Spleen (tissue), 11 donors: ENCODE results near the gene TBX20. TPM values are rescaled to one million over a fixed set of nuclear protein-coding genes. Genes with fewer than 3 reads are reported as not detected.
"Not testable (repeated sequence)": the region's sequence is repeated elsewhere in the genome, so short reads cannot be mapped to it uniquely, and the experiment has no call there.

ENCODE experiments used
- DNase-seq: peaks from one replicate; pipeline ENCODE4 v3.0.0-alpha.2; 2020
- H3K27ac ChIP-seq, 8 donors: fragments of 200-600 bp; sonication (generic) in 7 of 8; 1 replicate in 4 of 8; 2 replicates in 4 of 8; pipeline versions ENCODE4 v1.5.0 to v1.8.0; 2016 to 2021; ENCODE audit warnings: inconsistent platforms in 4 of 8, mild to moderate bottlenecking in 4 of 8, moderate library complexity in 1 of 8
- H3K27me3 ChIP-seq, 7 donors: fragments of 200-600 bp; sonication (generic) in 6 of 7; replicated peaks in 1 of 7; 1 replicate in 4 of 7; 2 replicates in 3 of 7; pipeline versions ENCODE4 v1.5.0 to v1.8.0; 2016 to 2021; ENCODE audit warnings: inconsistent platforms in 3 of 7, mild to moderate bottlenecking in 1 of 7
- H3K36me3 ChIP-seq, 6 donors: fragments of 200-600 bp; sonication (generic) in 5 of 6; 1 replicate in 4 of 6; 2 replicates in 2 of 6; pipeline versions ENCODE4 v1.5.0 to v1.8.0; 2016 to 2021; ENCODE audit warnings: inconsistent platforms in 2 of 6
- H3K4me1 ChIP-seq, 6 donors: fragments of 200-600 bp; sonication (generic) in 5 of 6; 1 replicate in 3 of 6; 2 replicates in 3 of 6; pipeline versions ENCODE4 v1.5.0 to v1.8.0; 2016 to 2021; ENCODE audit warnings: inconsistent platforms in 3 of 6
- H3K4me3 ChIP-seq, 8 donors: fragments of 200-600 bp; sonication (generic) in 7 of 8; 1 replicate in 4 of 8; 2 replicates in 4 of 8; pipeline versions ENCODE4 v1.5.0 to v1.8.0; 2016 to 2021; ENCODE audit warnings: inconsistent platforms in 4 of 8, mild to moderate bottlenecking in 4 of 8, moderate library complexity in 2 of 8
- H3K9me3 ChIP-seq, 8 donors: fragments of 200-600 bp; sonication (generic) in 7 of 8; 1 replicate in 4 of 8; 2 replicates in 4 of 8; pipeline versions ENCODE4 v1.5.0 to v1.8.0; 2016 to 2021; ENCODE audit warnings: inconsistent platforms in 4 of 8
- POLR2A ChIP-seq, 3 donors: fragments of 450-650 bp; IDR thresholded peaks; one replicate each; pipeline ENCODE4 v1.5.1; 2017; ENCODE audit warnings: antibody characterized with exemption in 3 of 3, mild to moderate bottlenecking in 1 of 3
- POLR2AphosphoS5 ChIP-seq, 3 donors: sonication (generic); formaldehyde crosslinking; IDR thresholded peaks; one replicate each; pipeline ENCODE4 v1.5.1; 2017; ENCODE audit warnings: antibody characterized with exemption in 3 of 3
- WGBS, 5 donors: extraction: QIAGEN DNeasy Blood & Tissue Kit in 3 of 5; methylation state at CpG; one replicate each; pipeline versions ENCODE4 v1.1.5 to v1.1.7; 2013 to 2018; 5-methylcytosine and 5-hydroxymethylcytosine counted together
- intact Hi-C: fragments of 100-400 bp; cut with DNase I; formaldehyde crosslinking; loops from one replicate; pipeline ENCODE4 v1.15.0; 2023; ENCODE audit warnings: low total_unique reads
- polyA plus RNA-seq, 3 donors: library from polyadenylated mRNA; stranded (reverse); fragments of 200-250 nt; gene quantifications; one replicate each; pipeline ENCODE4 v1.2.1, GENCODE V29; 2013
- total RNA-seq, 7 donors: library from RNA; depleted of rRNA in 3 of 7; stranded (reverse); fragments of >200 nt in 3 of 7; fragmentation: NEBNext Ultra II Directional in 4 of 7; extraction: Animal tissue kit (Norgen Biotek cat#: 25700) in 4 of 7; gene quantifications; one replicate each; pipeline versions ENCODE4 v1.1.0 to v1.2.1, GENCODE V29; 2016 to 2021
- TF ChIP-seq, protein P1 (sequence below), 11 experiments: fragments of 200-600 bp in 7 of 11; fragments of 450-650 bp in 4 of 11; sonication (generic) in 4 of 11; IDR thresholded peaks in 8 of 11; conservative IDR thresholded peaks in 3 of 11; 1 replicate in 7 of 11; 2 replicates in 4 of 11; pipeline versions ENCODE4 v1.4.0 to v1.8.0; 2016 to 2021; ENCODE audit warnings: antibody characterized with exemption in 11 of 11, inconsistent platforms in 4 of 11, mild to moderate bottlenecking in 1 of 11
- donor health status: healthy with polysubstance abuse.
- donor health status: DM: no; HTN: no; CAD: no; lungs with moderate emphysema.
- donor health status: DM: no; HTN: no; CAD: no.
- donor health status: Bipolar disorder and iron deficiency.
- donor health status: healthy.
- donor health status: DM: no; HTN: no; CAD: no.
- donor health status: DM: yes; HTN: yes; CAD: no.

The TBX20 gene
- total and polyA plus RNA-seq, 10 donors, result not detected

DNA sequence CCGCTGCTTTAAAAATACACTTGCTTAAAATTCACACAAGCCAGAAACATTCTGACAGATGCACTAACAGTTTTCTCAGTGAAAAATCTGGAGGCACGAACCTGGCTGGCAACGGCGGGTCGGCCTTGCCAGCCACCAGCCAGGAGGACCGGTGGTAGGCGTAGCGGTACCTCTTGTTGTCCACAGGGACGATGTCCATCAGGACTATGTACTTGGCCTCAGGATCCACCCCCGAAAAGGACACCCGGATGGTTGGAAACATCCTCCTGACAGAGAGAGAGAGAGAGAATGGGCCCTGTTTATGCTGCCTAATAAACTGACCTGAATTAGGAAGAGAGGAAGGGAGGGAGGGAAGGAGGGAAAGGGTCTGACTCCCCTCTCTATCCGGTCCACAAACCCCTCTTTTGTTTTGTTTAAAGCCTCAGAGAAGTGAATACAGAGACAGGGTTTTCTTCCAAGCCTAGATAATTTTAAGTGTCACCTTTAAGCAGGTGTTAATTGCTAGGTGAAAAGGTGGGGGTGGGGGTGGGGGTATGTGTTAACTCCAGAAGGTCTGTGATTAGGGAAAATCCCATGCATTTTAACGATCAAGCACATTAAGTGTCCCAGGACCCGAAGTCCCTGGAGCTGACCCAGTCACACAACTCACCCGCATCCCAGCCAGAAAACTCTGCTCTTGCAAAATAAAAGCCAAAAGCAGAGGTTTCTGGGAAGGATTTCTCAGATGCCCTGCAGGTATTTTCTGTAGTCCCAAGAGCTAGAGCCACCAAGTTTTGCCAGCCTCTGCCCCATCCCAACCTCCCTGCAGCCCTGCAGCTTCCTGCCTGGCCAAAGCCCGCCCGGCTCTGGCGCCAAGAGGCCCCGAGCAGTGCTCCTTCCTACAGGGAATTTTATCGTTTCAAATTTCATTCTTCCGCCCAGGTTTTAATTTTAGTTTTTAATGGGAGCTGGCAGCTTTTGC, 5.0 kb downstream of the TBX20 start:
- no peaks in the 10 kb centered on the region for H3K36me3 ChIP-seq
- no peak for DNase-seq
- intact Hi-C loops, result no loop called here

DNA sequence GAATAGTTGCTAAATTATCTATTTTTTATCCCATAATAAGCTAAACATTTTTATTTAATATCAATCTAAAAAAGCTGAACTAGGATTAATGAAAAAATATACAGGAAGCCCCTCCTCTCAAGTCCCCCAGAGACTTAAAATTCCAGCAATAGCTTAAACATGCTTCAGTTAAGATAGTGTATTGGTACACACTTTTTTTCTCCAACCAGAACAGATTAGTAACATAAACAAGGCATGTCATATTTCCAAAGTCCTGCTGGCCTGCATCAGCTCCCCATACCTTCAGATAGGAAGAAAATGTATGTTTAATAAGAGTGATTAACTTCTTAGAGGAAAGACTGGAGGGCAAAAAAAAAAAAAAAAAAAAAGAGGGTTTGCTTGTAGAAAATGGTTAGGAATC, 7.1 kb downstream of the TBX20 start:
- intact Hi-C loops, result no loop called here
- no peaks in the 10 kb centered on the region for H3K9me3 ChIP-seq
- no peak for DNase-seq
- H3K4me1 ChIP-seq, result peaks cover 0 to 6% (median 0%) of the 10 kb centered on the region in 6 donors
- TF ChIP-seq, protein P1, sequence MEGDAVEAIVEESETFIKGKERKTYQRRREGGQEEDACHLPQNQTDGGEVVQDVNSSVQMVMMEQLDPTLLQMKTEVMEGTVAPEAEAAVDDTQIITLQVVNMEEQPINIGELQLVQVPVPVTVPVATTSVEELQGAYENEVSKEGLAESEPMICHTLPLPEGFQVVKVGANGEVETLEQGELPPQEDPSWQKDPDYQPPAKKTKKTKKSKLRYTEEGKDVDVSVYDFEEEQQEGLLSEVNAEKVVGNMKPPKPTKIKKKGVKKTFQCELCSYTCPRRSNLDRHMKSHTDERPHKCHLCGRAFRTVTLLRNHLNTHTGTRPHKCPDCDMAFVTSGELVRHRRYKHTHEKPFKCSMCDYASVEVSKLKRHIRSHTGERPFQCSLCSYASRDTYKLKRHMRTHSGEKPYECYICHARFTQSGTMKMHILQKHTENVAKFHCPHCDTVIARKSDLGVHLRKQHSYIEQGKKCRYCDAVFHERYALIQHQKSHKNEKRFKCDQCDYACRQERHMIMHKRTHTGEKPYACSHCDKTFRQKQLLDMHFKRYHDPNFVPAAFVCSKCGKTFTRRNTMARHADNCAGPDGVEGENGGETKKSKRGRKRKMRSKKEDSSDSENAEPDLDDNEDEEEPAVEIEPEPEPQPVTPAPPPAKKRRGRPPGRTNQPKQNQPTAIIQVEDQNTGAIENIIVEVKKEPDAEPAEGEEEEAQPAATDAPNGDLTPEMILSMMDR (IDR thresholded peaks at IDR 0.05 in 8 of 11, conservative IDR thresholded peaks at IDR 0.05 in 3 of 11), result no peak
- TF ChIP-seq POLR2AphosphoS5 (IDR thresholded peaks at IDR 0.05), result no peak
- TF ChIP-seq POLR2A (IDR thresholded peaks at IDR 0.05), result no peak
- peaks cover 3 to 96% (median 58%) of the 10 kb centered on the region in 7 donors for H3K27me3 ChIP-seq
- no peaks in the 10 kb centered on the region for H3K36me3 ChIP-seq
- no peak overlapping the region for H3K27ac ChIP-seq
- no peak overlapping the region for H3K4me3 ChIP-seq

More for the DNA sequence above, 5.0 kb downstream of the TBX20 start:
- Histone ChIP-seq H3K4me1 (peaks cover 0 to 13% (median 7%) of the 10 kb centered on the region in 6 donors), H3K4me3 (no peak overlapping the region), H3K27me3 (peaks cover 7 to 98% (median 74%) of the 10 kb centered on the region in 7 donors), H3K9me3 (peaks cover 0 to 7% (median 0%) of the 10 kb centered on the region in 8 donors), H3K27ac (no peak overlapping the region)
- TF ChIP-seq, protein P1 (IDR thresholded peaks at IDR 0.05 in 8 of 11, conservative IDR thresholded peaks at IDR 0.05 in 3 of 11), result no peak
- TF ChIP-seq POLR2A (IDR thresholded peaks at IDR 0.05) (no peak), POLR2AphosphoS5 (IDR thresholded peaks at IDR 0.05) (no peak)
- 10 to 18% (median 11%) methylated on average over 21 of the region's 21 CpGs for WGBS, 5 donors

DNA sequence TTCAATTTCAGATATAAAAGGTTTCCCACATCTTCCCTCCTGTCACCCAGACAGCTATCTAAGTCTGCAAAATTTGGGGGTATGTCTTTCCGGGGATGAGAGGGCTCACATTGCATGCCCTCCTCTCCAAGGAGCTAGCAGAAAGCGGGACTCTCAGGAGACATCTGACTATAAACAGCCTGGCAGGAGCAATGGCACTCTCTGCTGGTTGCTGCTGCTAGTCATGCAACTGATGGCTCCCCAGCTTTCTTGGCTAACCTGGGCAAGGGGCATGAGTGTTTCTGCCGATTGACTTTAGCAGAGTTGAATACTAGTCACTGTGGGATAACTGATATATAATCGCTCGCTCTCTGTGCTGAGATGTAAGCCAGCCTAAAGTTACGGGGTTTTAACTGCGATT, 12.0 kb downstream of the TBX20 start:
- DNase-seq, result no peak
- Histone ChIP-seq H3K4me3 (no peak overlapping the region), H3K9me3 (no peaks in the 10 kb centered on the region), H3K27me3 (peaks cover 0 to 57% (median 18%) of the 10 kb centered on the region in 7 donors), H3K4me1 (no peaks in the 10 kb centered on the region), H3K27ac (no peak overlapping the region), H3K36me3 (no peaks in the 10 kb centered on the region)
- no peak for TF ChIP-seq POLR2AphosphoS5 (IDR thresholded peaks at IDR 0.05)
- TF ChIP-seq, protein P1 (IDR thresholded peaks at IDR 0.05 in 8 of 11, conservative IDR thresholded peaks at IDR 0.05 in 3 of 11), result no peak
- no peak for TF ChIP-seq POLR2A (IDR thresholded peaks at IDR 0.05)
- 70 to 93% (median 87%) methylated on average over 7 of the region's 7 CpGs for WGBS, 5 donors
- intact Hi-C loops, result no loop called here

DNA sequence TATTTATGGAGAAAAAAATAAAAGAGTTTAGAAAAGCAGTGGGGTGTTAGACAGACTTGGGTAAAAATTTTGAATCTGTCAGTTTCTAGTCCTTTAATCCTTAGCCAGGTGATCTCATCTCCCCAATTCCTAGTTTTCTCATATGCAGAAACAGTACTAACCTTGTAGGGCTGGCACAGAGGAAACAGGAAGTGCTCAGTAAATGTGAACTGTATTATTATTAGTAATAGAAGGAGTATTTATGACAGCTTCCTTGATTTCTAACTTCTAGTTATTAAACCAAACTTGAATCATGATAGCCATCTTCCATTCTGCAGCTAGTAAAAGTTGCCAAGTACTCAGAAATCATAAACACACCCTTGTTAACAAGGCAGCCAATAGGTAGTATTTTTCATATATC, 12.5 kb downstream of the TBX20 start:
- Histone ChIP-seq H3K9me3 (no peaks in the 10 kb centered on the region), H3K4me3 (no peak overlapping the region), H3K27me3 (peaks cover 0 to 53% (median 14%) of the 10 kb centered on the region in 7 donors), H3K4me1 (no peaks in the 10 kb centered on the region), H3K27ac (no peak overlapping the region), H3K36me3 (no peaks in the 10 kb centered on the region)
- intact Hi-C loops, result no loop called here
- DNase-seq, result no peak
- TF ChIP-seq, protein P1 (IDR thresholded peaks at IDR 0.05 in 8 of 11, conservative IDR thresholded peaks at IDR 0.05 in 3 of 11), result no peak
- TF ChIP-seq POLR2AphosphoS5 (IDR thresholded peaks at IDR 0.05) (no peak), POLR2A (IDR thresholded peaks at IDR 0.05) (no peak)

DNA sequence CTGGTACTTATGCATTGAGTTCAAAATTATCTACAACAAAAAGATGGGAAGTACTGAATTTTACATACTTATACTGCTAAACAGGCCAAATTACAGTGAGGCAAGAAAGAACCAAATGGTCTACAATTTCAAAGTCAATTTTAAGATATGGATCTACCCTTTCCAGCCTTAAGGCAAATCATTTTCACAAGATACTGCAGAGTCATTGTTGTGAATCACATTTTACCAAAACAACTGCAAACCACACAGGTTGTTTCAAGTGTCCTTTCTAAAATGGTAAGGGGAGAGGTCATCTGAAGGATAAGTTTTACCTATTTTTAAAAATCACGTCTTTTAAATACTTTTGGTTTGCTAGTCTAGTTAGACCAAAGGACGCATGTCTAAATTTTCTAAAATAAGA, 12.9 kb downstream of the TBX20 start:
- H3K9me3 ChIP-seq, H3K4me1 ChIP-seq, DNase-seq, H3K4me3 ChIP-seq, H3K27ac ChIP-seq, H3K36me3 ChIP-seq, intact Hi-C loops: not testable (repeated sequence)
- peaks cover 0 to 48% (median 11%) of the 10 kb centered on the region in 7 donors for H3K27me3 ChIP-seq
- 45 to 80% (median 65%) methylated on average over 2 of the region's 2 CpGs for WGBS, 5 donors

DNA sequence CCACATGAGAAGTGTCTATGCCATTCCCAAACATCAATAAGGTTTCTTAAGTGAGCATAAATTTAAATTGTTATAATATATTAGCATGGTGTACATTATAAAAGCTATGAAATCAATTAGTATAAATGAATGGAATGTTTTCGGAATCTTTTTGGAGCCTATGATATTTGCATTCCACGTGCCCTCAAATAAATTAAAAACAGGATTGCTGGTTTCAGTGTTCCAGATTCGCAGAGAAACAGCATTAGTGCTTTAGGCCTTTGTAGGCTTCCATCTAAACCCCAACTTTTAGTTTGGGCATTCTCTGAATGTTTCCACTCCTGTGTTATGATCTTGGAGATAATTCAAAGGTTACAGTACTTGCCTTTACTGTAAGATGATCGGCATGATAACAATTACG, 15.4 kb downstream of the TBX20 start:
- H3K9me3 ChIP-seq, H3K27ac ChIP-seq, intact Hi-C loops, H3K4me1 ChIP-seq, H3K36me3 ChIP-seq, DNase-seq, H3K4me3 ChIP-seq: not testable (repeated sequence)
- WGBS, 5 donors, result 69 to 92% (median 86%) methylated on average over 5 of the region's 5 CpGs
- H3K27me3 ChIP-seq, result peaks cover 0 to 26% (median 4%) of the 10 kb centered on the region in 7 donors
